A549 (cell line): Measurements from ENCODE around the gene DISP1. TPM values are rescaled to one million over a fixed set of nuclear protein-coding genes. Genes with fewer than 3 reads are reported as not detected.

Experiments used
- ATAC-seq, 2 experiments: fragments of 200-7000 bp in 1 of 2; fragments of >200 bp in 1 of 2; cut with Nextera tagmentation in 1 of 2; cut with Tn5 transposase in 1 of 2; 3 replicates each; pipeline versions ENCODE4 v1.8.0 to v1.9.1; 2018 to 2020; ENCODE audit warnings: mild to moderate bottlenecking in 1 of 2, moderate library complexity in 1 of 2
- CTCF ChIA-PET: fragments of 300-600 bp; sonication (Branson Sonifier 250); formaldehyde crosslinking; extraction: SDS; loops from one replicate; lab custom pipeline; 2021; ENCODE audit warnings: antibody characterized with exemption, inconsistent platforms; lab: Yijun Ruan, JAX
- POLR2A ChIA-PET: fragments of 350-600 bp; formaldehyde crosslinking; extraction: SDS; loops from one replicate; lab custom pipeline; 2021; ENCODE audit warnings: antibody characterized with exemption, inconsistent platforms; lab: Yijun Ruan, JAX
- DNase-seq, 2 experiments: peaks; one replicate each; pipeline versions ENCODE4 v3.0.0 to v3.0.0-alpha.2; 2011 to 2016; ENCODE audit warnings: low read depth in 1 of 2, low spot score in 1 of 2
- FAIRE-seq: peaks from 2 replicates; lab custom pipeline; 2011; peaks lifted over from hg19 to GRCh38; lab: Jason Lieb, UNC
- H3K27ac ChIP-seq, 2 experiments: fragments of >200 bp; sonication (Bioruptor Twin); formaldehyde crosslinking; 3 replicates each; pipeline ENCODE4 v1.5.1; 2016 to 2017
- H3K4me1 ChIP-seq: fragments of >200 bp; sonication (Bioruptor Twin); formaldehyde crosslinking; 3 replicates; pipeline ENCODE4 v1.6.1; 2016
- H3K4me2 ChIP-seq: fragments of >200 bp; sonication (Bioruptor Twin); formaldehyde crosslinking; 3 replicates; pipeline ENCODE4 v1.6.1; 2016
- H3K4me3 ChIP-seq: fragments of >200 bp; sonication (Bioruptor Twin); formaldehyde crosslinking; 3 replicates; pipeline ENCODE4 v1.5.1; 2016
- H3K9me3 ChIP-seq: fragments of >200 bp; sonication (Bioruptor Twin); formaldehyde crosslinking; 3 replicates; pipeline ENCODE4 v1.6.1; 2016
- CBX2 ChIP-seq: fragments of 200-600 bp; sonication (generic); IDR thresholded peaks from 2 replicates; pipeline ENCODE4 v1.6.1; 2016; ENCODE audit warnings: low read depth, mild to moderate bottlenecking, borderline replicate concordance
- CBX8 ChIP-seq: fragments of 200-600 bp; sonication (generic); IDR thresholded peaks from 2 replicates; pipeline ENCODE4 v1.6.1; 2016
- CHD2 ChIP-seq: fragments of 150-350 bp; IDR thresholded peaks from 2 replicates; pipeline ENCODE4 v1.6.1; 2014; ENCODE audit warnings: low read length; ENCODE audit not compliant: partially characterized antibody
- GATA3 ChIP-seq: IDR thresholded peaks from 2 replicates; pipeline ENCODE4 v1.6.1; 2012; ENCODE audit warnings: borderline replicate concordance
- HDAC2 ChIP-seq: fragments of 200-600 bp; sonication (generic); IDR thresholded peaks from 2 replicates; pipeline ENCODE4 v1.6.1; 2016
- HEYL ChIP-seq: fragments of 250-450 bp; sonication (Bioruptor Pico); IDR thresholded peaks from 2 replicates; pipeline ENCODE4 v1.8.0; 2021; ENCODE audit warnings: mild to moderate bottlenecking, moderate library complexity
- HOXA7 ChIP-seq: fragments of 250-450 bp; sonication (Bioruptor Pico); IDR thresholded peaks from 2 replicates; pipeline ENCODE4 v1.5.0; 2020; ENCODE audit warnings: mild to moderate bottlenecking, moderate library complexity
- HOXB5 ChIP-seq: fragments of 250-450 bp; sonication (Bioruptor Pico); IDR thresholded peaks from 2 replicates; pipeline ENCODE4 v1.5.0; 2020; ENCODE audit warnings: mild to moderate bottlenecking, moderate library complexity
- JUNB ChIP-seq: fragments of >200 bp; sonication (Bioruptor Twin); formaldehyde crosslinking; IDR thresholded peaks from 2 replicates; pipeline ENCODE4 v1.6.1; 2016
- MAFK ChIP-seq: fragments of 450-650 bp; IDR thresholded peaks from 2 replicates; pipeline ENCODE4 v1.6.1; 2014; ENCODE audit not compliant: partially characterized antibody
- NPAS2 ChIP-seq: fragments of 250-450 bp; sonication (Bioruptor Pico); IDR thresholded peaks from 2 replicates; pipeline ENCODE4 v1.8.0; 2022; ENCODE audit warnings: mild to moderate bottlenecking, moderate library complexity, borderline replicate concordance
- NR3C1 ChIP-seq: fragments of >200 bp; sonication (Bioruptor Twin); formaldehyde crosslinking; IDR thresholded peaks from 3 replicates; pipeline ENCODE4 v1.6.1; 2017
- PHF8 ChIP-seq: fragments of 200-600 bp; sonication (generic); IDR thresholded peaks from 2 replicates; pipeline ENCODE4 v1.6.1; 2016; ENCODE audit warnings: low read depth, mild to moderate bottlenecking, antibody characterized with exemption, moderate library complexity, borderline replicate concordance
- POLR2AphosphoS2 ChIP-seq: conservative IDR thresholded peaks from 2 replicates; pipeline ENCODE4 v1.6.1; 2012; ENCODE audit warnings: low read length, improper control_type of control experiment, inconsistent platforms
- RCOR1 ChIP-seq: fragments of 150-350 bp; IDR thresholded peaks from 2 replicates; pipeline ENCODE4 v1.6.1; 2014; ENCODE audit warnings: antibody characterized with exemption, low read length, low read depth
- RFX5 ChIP-seq: fragments of 450-650 bp; IDR thresholded peaks from 2 replicates; pipeline ENCODE4 v1.7.1; 2014; ENCODE audit warnings: antibody characterized with exemption, mild to moderate bottlenecking, moderate library complexity
- RNF2 ChIP-seq: fragments of 200-600 bp; sonication (generic); IDR thresholded peaks from 2 replicates; pipeline ENCODE4 v1.6.1; 2016; ENCODE audit warnings: low read depth, mild to moderate bottlenecking, antibody characterized with exemption, moderate library complexity, borderline replicate concordance
- SMC3 ChIP-seq: fragments of >200 bp; sonication (Bioruptor Twin); formaldehyde crosslinking; IDR thresholded peaks from 3 replicates; pipeline ENCODE4 v1.6.1; 2018; ENCODE audit warnings: inconsistent platforms
- ZSCAN20 ChIP-seq: fragments of 250-450 bp; sonication (Bioruptor Pico); IDR thresholded peaks from 2 replicates; pipeline ENCODE4 v1.8.0; 2022; ENCODE audit warnings: mild to moderate bottlenecking, moderate library complexity
- whole genome bisulfite sequencing: methylation state at CpG from one replicate; pipeline ENCODE4 v1.1.6; 2017; ENCODE audit errors: missing lambda C conversion rate; 5-methylcytosine and 5-hydroxymethylcytosine counted together
- polyA plus RNA-seq, 4 experiments: library from polyadenylated mRNA; depleted of rRNA in 3 of 4; stranded (reverse); fragments of >200 nt; fragmentation: RNase III in 1 of 4; extraction: RNeasy Plus Mini Kit Qiagen cat#74134 plus additional on column Dnase treatment in 1 of 4; gene quantifications; 2 replicates in 3 of 4; 3 replicates in 1 of 4; pipeline ENCODE4 v1.2.3, GENCODE V29; 2011 to 2017
- TF ChIP-seq, protein P1 (sequence below): fragments of 250-450 bp; sonication (Bioruptor Pico); IDR thresholded peaks from 2 replicates; pipeline ENCODE4 v1.5.0; 2021; ENCODE audit warnings: mild to moderate bottlenecking, moderate library complexity, borderline replicate concordance
- TF ChIP-seq, protein P2 (sequence below): IDR thresholded peaks from 2 replicates; pipeline ENCODE4 v1.6.1; 2012; ENCODE audit warnings: low read depth, borderline replicate concordance
- TF ChIP-seq, protein P3 (sequence below): fragments of >200 bp; sonication (Bioruptor Twin); formaldehyde crosslinking; IDR thresholded peaks from 2 replicates; pipeline ENCODE4 v1.6.1; 2016
- TF ChIP-seq, protein P4 (sequence below): fragments of >200 bp; sonication (Bioruptor Twin); formaldehyde crosslinking; IDR thresholded peaks from 3 replicates; pipeline ENCODE4 v1.6.1; 2016
- TF ChIP-seq, protein P5 (sequence below): fragments of 450-650 bp; IDR thresholded peaks from 2 replicates; pipeline ENCODE4 v1.6.1; 2014; ENCODE audit warnings: antibody characterized with exemption
- TF ChIP-seq, protein P6 (sequence below): fragments of 250-450 bp; sonication (Bioruptor Pico); IDR thresholded peaks from 2 replicates; pipeline ENCODE4 v1.5.0; 2020; ENCODE audit warnings: low read depth, mild to moderate bottlenecking, moderate library complexity
- TF ChIP-seq, protein P7 (sequence below): fragments of 150-350 bp; IDR thresholded peaks from 2 replicates; pipeline ENCODE4 v1.6.1; 2014; ENCODE audit warnings: low read depth, mild to moderate bottlenecking, low read length
- TF ChIP-seq, protein P8 (sequence below): fragments of 200-600 bp; sonication (generic); IDR thresholded peaks from 2 replicates; pipeline ENCODE4 v1.6.1; 2016; ENCODE audit warnings: antibody characterized with exemption, mild to moderate bottlenecking, moderate library complexity

The DISP1 gene
- polyA plus RNA-seq, 2 of the 4 experiments (the other 2 are of a cell fraction), result 1.2 to 5.1 TPM

DNA sequence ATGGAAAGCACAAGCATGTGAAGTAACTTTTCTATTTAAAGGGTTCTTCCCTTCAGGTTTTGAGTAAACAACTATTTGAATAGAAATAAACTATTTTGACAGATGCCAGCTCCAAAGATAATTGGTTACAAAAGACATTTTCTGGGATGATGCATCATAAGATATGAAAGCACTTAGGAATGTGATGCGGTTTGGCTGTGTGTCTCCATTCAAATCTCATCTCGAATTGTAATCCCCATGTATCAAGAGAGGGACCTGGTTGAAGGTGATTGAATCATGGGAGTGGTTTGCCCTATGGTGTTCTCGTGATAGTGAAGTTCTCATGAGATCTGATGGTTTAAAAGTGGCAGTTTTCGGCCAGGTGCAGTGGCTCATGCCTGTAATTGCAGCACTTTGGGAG is 6.4 kb downstream of the DISP1 start:
- Histone ChIP-seq H3K9me3 (no peaks in the 10 kb centered on the region), H3K4me1 (peaks cover 50% of the 10 kb centered on the region), H3K27ac (no peak overlapping the region), H3K4me3 (no peak overlapping the region), H3K4me2 (no peak overlapping the region)
- WGBS, result 86% methylated on average over 4 of the region's 4 CpGs
- POLR2A ChIA-PET, result no interaction called here
- FAIRE-seq, result no peak
- no peak for ATAC-seq
- TF ChIP-seq, protein P1, sequence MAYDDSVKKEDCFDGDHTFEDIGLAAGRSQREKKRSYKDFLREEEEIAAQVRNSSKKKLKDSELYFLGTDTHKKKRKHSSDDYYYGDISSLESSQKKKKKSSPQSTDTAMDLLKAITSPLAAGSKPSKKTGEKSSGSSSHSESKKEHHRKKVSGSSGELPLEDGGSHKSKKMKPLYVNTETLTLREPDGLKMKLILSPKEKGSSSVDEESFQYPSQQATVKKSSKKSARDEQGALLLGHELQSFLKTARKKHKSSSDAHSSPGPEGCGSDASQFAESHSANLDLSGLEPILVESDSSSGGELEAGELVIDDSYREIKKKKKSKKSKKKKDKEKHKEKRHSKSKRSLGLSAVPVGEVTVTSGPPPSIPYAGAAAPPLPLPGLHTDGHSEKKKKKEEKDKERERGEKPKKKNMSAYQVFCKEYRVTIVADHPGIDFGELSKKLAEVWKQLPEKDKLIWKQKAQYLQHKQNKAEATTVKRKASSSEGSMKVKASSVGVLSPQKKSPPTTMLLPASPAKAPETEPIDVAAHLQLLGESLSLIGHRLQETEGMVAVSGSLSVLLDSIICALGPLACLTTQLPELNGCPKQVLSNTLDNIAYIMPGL (CRISPR knock-in tag), result no peak
- TF ChIP-seq, protein P2, sequence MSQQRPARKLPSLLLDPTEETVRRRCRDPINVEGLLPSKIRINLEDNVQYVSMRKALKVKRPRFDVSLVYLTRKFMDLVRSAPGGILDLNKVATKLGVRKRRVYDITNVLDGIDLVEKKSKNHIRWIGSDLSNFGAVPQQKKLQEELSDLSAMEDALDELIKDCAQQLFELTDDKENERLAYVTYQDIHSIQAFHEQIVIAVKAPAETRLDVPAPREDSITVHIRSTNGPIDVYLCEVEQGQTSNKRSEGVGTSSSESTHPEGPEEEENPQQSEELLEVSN, result no peak
- TF ChIP-seq CHD2, result no peak
- no peak for TF ChIP-seq SMC3
- no peak for TF ChIP-seq CBX2
- TF ChIP-seq, protein P3, sequence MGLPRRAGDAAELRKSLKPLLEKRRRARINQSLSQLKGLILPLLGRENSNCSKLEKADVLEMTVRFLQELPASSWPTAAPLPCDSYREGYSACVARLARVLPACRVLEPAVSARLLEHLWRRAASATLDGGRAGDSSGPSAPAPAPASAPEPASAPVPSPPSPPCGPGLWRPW, result no peak
- no peak for TF ChIP-seq RCOR1
- TF ChIP-seq JUNB, result no peak
- TF ChIP-seq RNF2, result no peak
- no peak for TF ChIP-seq RFX5
- TF ChIP-seq HOXA7 (CRISPR knock-in tag), result no peak
- TF ChIP-seq, protein P4, sequence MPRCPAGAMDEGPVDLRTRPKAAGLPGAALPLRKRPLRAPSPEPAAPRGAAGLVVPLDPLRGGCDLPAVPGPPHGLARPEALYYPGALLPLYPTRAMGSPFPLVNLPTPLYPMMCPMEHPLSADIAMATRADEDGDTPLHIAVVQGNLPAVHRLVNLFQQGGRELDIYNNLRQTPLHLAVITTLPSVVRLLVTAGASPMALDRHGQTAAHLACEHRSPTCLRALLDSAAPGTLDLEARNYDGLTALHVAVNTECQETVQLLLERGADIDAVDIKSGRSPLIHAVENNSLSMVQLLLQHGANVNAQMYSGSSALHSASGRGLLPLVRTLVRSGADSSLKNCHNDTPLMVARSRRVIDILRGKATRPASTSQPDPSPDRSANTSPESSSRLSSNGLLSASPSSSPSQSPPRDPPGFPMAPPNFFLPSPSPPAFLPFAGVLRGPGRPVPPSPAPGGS, result no peak
- TF ChIP-seq ZSCAN20, result no peak
- no peak for TF ChIP-seq CBX8
- TF ChIP-seq NPAS2 (CRISPR knock-in tag), result no peak
- TF ChIP-seq, protein P5, sequence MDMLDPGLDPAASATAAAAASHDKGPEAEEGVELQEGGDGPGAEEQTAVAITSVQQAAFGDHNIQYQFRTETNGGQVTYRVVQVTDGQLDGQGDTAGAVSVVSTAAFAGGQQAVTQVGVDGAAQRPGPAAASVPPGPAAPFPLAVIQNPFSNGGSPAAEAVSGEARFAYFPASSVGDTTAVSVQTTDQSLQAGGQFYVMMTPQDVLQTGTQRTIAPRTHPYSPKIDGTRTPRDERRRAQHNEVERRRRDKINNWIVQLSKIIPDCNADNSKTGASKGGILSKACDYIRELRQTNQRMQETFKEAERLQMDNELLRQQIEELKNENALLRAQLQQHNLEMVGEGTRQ, result no peak
- DNase-seq, result no peak
- CTCF ChIA-PET, result no interaction called here

DNA sequence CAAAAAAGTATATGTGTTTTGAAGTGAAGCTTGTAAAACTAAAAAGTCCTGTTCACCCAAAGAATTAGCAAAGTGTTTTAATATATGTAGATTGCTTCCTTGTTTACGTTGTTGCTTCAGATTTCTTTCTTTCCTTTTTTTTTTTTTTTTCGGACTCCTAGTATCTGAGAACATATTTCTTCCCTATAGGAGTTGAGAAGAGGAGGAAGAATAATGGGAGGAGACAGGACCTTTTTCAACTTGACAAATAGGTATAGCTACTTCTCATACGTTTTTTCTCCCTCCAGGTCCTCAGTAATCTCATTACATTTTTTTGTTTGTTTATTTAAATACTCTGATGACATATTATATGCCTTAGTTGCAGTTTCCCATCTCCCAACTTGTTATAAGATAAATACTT is 8.9 kb downstream of the DISP1 start:
- Histone ChIP-seq H3K4me2 (no peak overlapping the region; the same call in 2 of the 3 replicates), H3K27ac (no peak overlapping the region), H3K9me3 (no peaks in the 10 kb centered on the region), H3K4me3 (no peak overlapping the region), H3K4me1 (peaks cover 31% of the 10 kb centered on the region)
- whole genome bisulfite sequencing, result 64% methylated on average over 3 of the region's 3 CpGs
- CTCF ChIA-PET, result no interaction called here
- POLR2A ChIA-PET, result no interaction called here
- no peak for ATAC-seq
- DNase-seq, result no peak
- FAIRE-seq, result no peak
- TF ChIP-seq NR3C1 (no peak), HDAC2 (no peak), PHF8 (no peak), GATA3 (no peak), CBX8 (no peak), MAFK (no peak), HOXB5 (no peak), HEYL (CRISPR knock-in tag) (no peak), POLR2AphosphoS2 (no peak)
- TF ChIP-seq, protein P3, result no peak
- TF ChIP-seq, protein P6, sequence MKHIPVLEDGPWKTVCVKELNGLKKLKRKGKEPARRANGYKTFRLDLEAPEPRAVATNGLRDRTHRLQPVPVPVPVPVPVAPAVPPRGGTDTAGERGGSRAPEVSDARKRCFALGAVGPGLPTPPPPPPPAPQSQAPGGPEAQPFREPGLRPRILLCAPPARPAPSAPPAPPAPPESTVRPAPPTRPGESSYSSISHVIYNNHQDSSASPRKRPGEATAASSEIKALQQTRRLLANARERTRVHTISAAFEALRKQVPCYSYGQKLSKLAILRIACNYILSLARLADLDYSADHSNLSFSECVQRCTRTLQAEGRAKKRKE (CRISPR knock-in tag), result no peak
- TF ChIP-seq, protein P7, sequence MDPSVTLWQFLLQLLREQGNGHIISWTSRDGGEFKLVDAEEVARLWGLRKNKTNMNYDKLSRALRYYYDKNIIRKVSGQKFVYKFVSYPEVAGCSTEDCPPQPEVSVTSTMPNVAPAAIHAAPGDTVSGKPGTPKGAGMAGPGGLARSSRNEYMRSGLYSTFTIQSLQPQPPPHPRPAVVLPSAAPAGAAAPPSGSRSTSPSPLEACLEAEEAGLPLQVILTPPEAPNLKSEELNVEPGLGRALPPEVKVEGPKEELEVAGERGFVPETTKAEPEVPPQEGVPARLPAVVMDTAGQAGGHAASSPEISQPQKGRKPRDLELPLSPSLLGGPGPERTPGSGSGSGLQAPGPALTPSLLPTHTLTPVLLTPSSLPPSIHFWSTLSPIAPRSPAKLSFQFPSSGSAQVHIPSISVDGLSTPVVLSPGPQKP, result no peak
- TF ChIP-seq, protein P8, sequence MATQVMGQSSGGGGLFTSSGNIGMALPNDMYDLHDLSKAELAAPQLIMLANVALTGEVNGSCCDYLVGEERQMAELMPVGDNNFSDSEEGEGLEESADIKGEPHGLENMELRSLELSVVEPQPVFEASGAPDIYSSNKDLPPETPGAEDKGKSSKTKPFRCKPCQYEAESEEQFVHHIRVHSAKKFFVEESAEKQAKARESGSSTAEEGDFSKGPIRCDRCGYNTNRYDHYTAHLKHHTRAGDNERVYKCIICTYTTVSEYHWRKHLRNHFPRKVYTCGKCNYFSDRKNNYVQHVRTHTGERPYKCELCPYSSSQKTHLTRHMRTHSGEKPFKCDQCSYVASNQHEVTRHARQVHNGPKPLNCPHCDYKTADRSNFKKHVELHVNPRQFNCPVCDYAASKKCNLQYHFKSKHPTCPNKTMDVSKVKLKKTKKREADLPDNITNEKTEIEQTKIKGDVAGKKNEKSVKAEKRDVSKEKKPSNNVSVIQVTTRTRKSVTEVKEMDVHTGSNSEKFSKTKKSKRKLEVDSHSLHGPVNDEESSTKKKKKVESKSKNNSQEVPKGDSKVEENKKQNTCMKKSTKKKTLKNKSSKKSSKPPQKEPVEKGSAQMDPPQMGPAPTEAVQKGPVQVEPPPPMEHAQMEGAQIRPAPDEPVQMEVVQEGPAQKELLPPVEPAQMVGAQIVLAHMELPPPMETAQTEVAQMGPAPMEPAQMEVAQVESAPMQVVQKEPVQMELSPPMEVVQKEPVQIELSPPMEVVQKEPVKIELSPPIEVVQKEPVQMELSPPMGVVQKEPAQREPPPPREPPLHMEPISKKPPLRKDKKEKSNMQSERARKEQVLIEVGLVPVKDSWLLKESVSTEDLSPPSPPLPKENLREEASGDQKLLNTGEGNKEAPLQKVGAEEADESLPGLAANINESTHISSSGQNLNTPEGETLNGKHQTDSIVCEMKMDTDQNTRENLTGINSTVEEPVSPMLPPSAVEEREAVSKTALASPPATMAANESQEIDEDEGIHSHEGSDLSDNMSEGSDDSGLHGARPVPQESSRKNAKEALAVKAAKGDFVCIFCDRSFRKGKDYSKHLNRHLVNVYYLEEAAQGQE, result no peak
